GM19025 (cell line): ENCODE measurements around the gene SP140.
"Not testable (repeated sequence)": the region's sequence is repeated elsewhere in the genome, so short reads cannot be mapped to it uniquely, and the experiment has no call there.

ENCODE experiments used
- ATAC-seq: cut with Tn5 transposase; IDR thresholded peaks from one replicate; pipeline ENCODE4 v1.9.1; 2021; ENCODE audit warnings: mild to moderate bottlenecking, low read depth, moderate library complexity; ENCODE audit not compliant: unreplicated experiment

The SP140 gene

GRCh38 chr2:230323385-230324106 lies 98.0 kb downstream of the SP140 start:
- ATAC-seq: no peak

- no peak for ATAC-seq
These were observed 99.0 kb downstream of the SP140 start for GRCh38 chr2:230324503-230324902.

- ATAC-seq: no peak
These were observed 100.0 kb downstream of the SP140 start for GRCh38 chr2:230325316-230326243.

- peak; percentile 92 for ATAC-seq
These were observed 101.2 kb downstream of the SP140 start, which contains the start of gene SP140L for GRCh38 chr2:230326453-230327417. Gene SP140L (plus strand): TSS chr2:230327193. CDS start chr2:230327270, 77 bp downstream.

- ATAC-seq: peak; percentile 54
These were observed 102.0 kb downstream of the SP140 start for GRCh38 chr2:230327418-230328154.

- ATAC-seq: no peak
These were observed 102.6 kb downstream of the SP140 start for GRCh38 chr2:230328155-230328458.

- ATAC-seq: no peak
These were observed 104.5 kb downstream of the SP140 start for GRCh38 chr2:230329946-230330605.

- no peak for ATAC-seq
These were observed 105.2 kb downstream of the SP140 start for GRCh38 chr2:230330725-230331124.

- no peak for ATAC-seq
These were observed 109.9 kb downstream of the SP140 start for GRCh38 chr2:230335461-230335863.

- no peak for ATAC-seq
These were observed 110.4 kb downstream of the SP140 start for GRCh38 chr2:230335864-230336506.

GRCh38 chr2:230341936-230342528 lies 116.5 kb downstream of the SP140 start:
- ATAC-seq: not testable (repeated sequence)

- not testable (repeated sequence) for ATAC-seq
These were observed 117.6 kb downstream of the SP140 start for GRCh38 chr2:230343041-230343624.

GRCh38 chr2:230343747-230344146 lies 118.2 kb downstream of the SP140 start:
- no peak for ATAC-seq

- ATAC-seq: no peak
These were observed 120.9 kb downstream of the SP140 start for GRCh38 chr2:230346465-230346864.

- no peak for ATAC-seq
These were observed 121.5 kb downstream of the SP140 start for GRCh38 chr2:230346921-230347533.

GRCh38 chr2:230347659-230348305 lies 122.2 kb downstream of the SP140 start:
- ATAC-seq: no peak

- no peak for ATAC-seq
These were observed 123.3 kb downstream of the SP140 start for GRCh38 chr2:230348787-230349186.
